ENCODE measurements around the gene ZNF740. TPM values are rescaled to one million over a fixed set of nuclear protein-coding genes. Genes with fewer than 3 reads are reported as not detected.

ZNF740 gene
- total RNA-seq, 1 experiment from 2014 or later: 65.8 TPM

DNA sequence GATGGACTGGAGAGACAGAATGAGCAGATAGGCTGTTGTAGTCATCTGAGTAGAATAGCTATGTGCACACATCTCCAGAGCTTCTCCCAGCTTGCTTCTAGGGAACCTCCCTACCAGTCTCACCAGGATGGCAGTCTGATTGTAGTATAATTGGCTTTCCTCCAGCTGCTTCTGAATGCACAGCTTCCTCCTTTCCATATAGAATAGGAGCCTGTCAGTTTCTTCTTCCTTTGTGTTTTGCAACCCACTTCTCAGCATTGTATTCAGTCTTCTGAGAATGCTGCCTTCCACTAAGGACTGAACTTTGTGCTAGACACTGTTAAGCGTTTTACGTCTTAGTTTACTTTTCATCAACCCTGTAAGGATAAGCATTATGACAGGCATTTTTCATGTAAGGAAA, 2.4 kb downstream of the ZNF740 start:
- H2AFZ ChIP-seq: no peak overlapping the region
- peaks cover 53% of the 10 kb centered on the region for H3K36me3 ChIP-seq (ENCODE audit: low read depth)
- no peak for TF ChIP-seq EZH2 (IDR thresholded peaks at IDR 0.05; ENCODE audit: low read depth)
- TF ChIP-seq, protein P1, sequence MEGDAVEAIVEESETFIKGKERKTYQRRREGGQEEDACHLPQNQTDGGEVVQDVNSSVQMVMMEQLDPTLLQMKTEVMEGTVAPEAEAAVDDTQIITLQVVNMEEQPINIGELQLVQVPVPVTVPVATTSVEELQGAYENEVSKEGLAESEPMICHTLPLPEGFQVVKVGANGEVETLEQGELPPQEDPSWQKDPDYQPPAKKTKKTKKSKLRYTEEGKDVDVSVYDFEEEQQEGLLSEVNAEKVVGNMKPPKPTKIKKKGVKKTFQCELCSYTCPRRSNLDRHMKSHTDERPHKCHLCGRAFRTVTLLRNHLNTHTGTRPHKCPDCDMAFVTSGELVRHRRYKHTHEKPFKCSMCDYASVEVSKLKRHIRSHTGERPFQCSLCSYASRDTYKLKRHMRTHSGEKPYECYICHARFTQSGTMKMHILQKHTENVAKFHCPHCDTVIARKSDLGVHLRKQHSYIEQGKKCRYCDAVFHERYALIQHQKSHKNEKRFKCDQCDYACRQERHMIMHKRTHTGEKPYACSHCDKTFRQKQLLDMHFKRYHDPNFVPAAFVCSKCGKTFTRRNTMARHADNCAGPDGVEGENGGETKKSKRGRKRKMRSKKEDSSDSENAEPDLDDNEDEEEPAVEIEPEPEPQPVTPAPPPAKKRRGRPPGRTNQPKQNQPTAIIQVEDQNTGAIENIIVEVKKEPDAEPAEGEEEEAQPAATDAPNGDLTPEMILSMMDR (conservative IDR thresholded peaks at IDR 0.05): no peak
- H4K20me1 ChIP-seq (ENCODE audit: insufficient read depth): peaks cover 21% of the 10 kb centered on the region
- intact Hi-C loops (cut with micrococcal nuclease; ENCODE audit: unreplicated experiment): no loop called here
- peaks cover 37% of the 10 kb centered on the region for H3F3A ChIP-seq (ENCODE audit: insufficient read depth, low read depth)
- H3K4me1 ChIP-seq (replicated peaks; ENCODE audit: insufficient read depth): peaks cover 29% of the 10 kb centered on the region
- peak overlapping the region; percentile 96; the same call in 1 of the 2 replicates for H3K4me2 ChIP-seq
- H3K4me3 ChIP-seq: no peak overlapping the region
- POLR2A ChIA-PET (ENCODE audit: unreplicated experiment): interaction anchor here (0.6 to 0.7 kb wide), 2 partner anchors 12 to 138 kb away, joined by 6 to 9 read pairs; no protein-coding TSS in a partner anchor
- no peaks in the 10 kb centered on the region for H3K27me3 ChIP-seq (ENCODE audit: insufficient read depth, low read depth)
- CTCF ChIA-PET: interaction anchor here (0.6 kb wide), 1 partner anchor 141 kb away, joined by 3 read pairs; no protein-coding TSS in a partner anchor
- DNase-seq: no peak
- BruUV-seq (replicated peaks): no TSS peak
- no peaks in the 10 kb centered on the region for H3K9me3 ChIP-seq (ENCODE audit: insufficient read depth, low read depth)
- peaks cover 37% of the 10 kb centered on the region for H3K79me2 ChIP-seq (ENCODE audit: low read depth)
- no peaks in the 10 kb centered on the region for H3K9me2 ChIP-seq (ENCODE audit: insufficient read depth)
- H3K27ac ChIP-seq: no peak overlapping the region

GRCh38 chr12:53184828-53185227, 4.3 kb downstream of the ZNF740 start:
- peaks cover 26% of the 10 kb centered on the region for H3K79me2 ChIP-seq (ENCODE audit: low read depth)
- H3K4me3 ChIP-seq: no peak overlapping the region
- H3K9me2 ChIP-seq (ENCODE audit: insufficient read depth): no peaks in the 10 kb centered on the region
- no peaks in the 10 kb centered on the region for H3K9me3 ChIP-seq (ENCODE audit: insufficient read depth, low read depth)
- H2AFZ ChIP-seq: no peak overlapping the region
- BruUV-seq (replicated peaks): no TSS peak
- H3K27me3 ChIP-seq (ENCODE audit: insufficient read depth, low read depth): no peaks in the 10 kb centered on the region
- ChIA-PET CTCF (no interaction called here), POLR2A (ENCODE audit: unreplicated experiment) (no interaction called here)
- H4K20me1 ChIP-seq (ENCODE audit: insufficient read depth): peaks cover 21% of the 10 kb centered on the region
- peaks cover 45% of the 10 kb centered on the region for H3F3A ChIP-seq (ENCODE audit: insufficient read depth, low read depth)
- H3K4me1 ChIP-seq (replicated peaks; ENCODE audit: insufficient read depth): peaks cover 18% of the 10 kb centered on the region
- intact Hi-C loops (cut with micrococcal nuclease; ENCODE audit: unreplicated experiment): no loop called here
- H3K4me2 ChIP-seq: no peak overlapping the region
- peaks cover 53% of the 10 kb centered on the region for H3K36me3 ChIP-seq (ENCODE audit: low read depth)
- TF ChIP-seq, protein P1 (conservative IDR thresholded peaks at IDR 0.05): no peak
- no peak for TF ChIP-seq EZH2 (IDR thresholded peaks at IDR 0.05; ENCODE audit: low read depth)
- H3K27ac ChIP-seq: no peak overlapping the region
- no peak for DNase-seq

DNA sequence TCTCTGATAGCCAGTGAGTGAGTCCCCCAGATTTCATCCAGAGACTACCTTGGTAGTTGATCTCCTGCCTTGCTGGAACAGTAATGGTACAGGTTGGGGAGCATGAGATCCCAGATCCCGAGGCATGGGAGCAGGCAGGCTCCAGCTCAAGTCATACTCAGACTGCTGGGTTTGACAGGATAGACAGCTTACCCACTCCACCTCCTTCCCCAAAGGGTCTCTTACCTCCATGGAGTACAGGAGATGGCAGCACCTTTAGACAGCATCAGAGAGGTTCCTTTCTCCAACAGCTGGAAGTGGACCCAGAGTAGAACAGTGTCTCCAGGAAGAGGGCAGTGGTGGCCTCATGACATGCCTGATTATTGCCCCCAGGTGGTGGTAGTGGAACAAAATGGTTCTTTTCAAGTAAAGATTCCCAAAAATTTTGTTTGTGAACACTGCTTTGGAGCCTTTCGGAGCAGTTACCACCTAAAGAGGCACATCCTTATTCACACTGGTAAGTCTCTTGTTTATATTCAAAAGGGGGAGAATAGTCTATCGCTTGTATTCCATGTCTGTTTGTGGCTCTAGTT, 5.1 kb downstream of the ZNF740 start:
- no peak overlapping the region for H3K4me3 ChIP-seq
- no TSS peak for BruUV-seq (replicated peaks)
- H3K4me1 ChIP-seq (replicated peaks; ENCODE audit: insufficient read depth): peaks cover 18% of the 10 kb centered on the region
- H3K4me2 ChIP-seq: no peak overlapping the region
- intact Hi-C loops (cut with micrococcal nuclease; ENCODE audit: unreplicated experiment): no loop called here
- H2AFZ ChIP-seq: no peak overlapping the region
- peaks cover 39% of the 10 kb centered on the region for H3F3A ChIP-seq (ENCODE audit: insufficient read depth, low read depth)
- H3K9me2 ChIP-seq (ENCODE audit: insufficient read depth): no peaks in the 10 kb centered on the region
- no peaks in the 10 kb centered on the region for H3K9me3 ChIP-seq (ENCODE audit: insufficient read depth, low read depth)
- peaks cover 26% of the 10 kb centered on the region for H3K79me2 ChIP-seq (ENCODE audit: low read depth)
- peaks cover 21% of the 10 kb centered on the region for H4K20me1 ChIP-seq (ENCODE audit: insufficient read depth)
- H3K27ac ChIP-seq: no peak overlapping the region
- H3K27me3 ChIP-seq (ENCODE audit: insufficient read depth, low read depth): no peaks in the 10 kb centered on the region
- TF ChIP-seq EZH2 (IDR thresholded peaks at IDR 0.05; ENCODE audit: low read depth): no peak
- TF ChIP-seq, protein P1 (conservative IDR thresholded peaks at IDR 0.05): no peak; the same call in 1 of the 2 replicates
- peaks cover 53% of the 10 kb centered on the region for H3K36me3 ChIP-seq (ENCODE audit: low read depth)
- CTCF ChIA-PET: no interaction called here
- DNase-seq: no peak
- POLR2A ChIA-PET (ENCODE audit: unreplicated experiment): interaction anchor here (0.5 kb wide), 1 partner anchor 112 kb away, joined by 3 read pairs; no protein-coding TSS in a partner anchor

Measured in PC-9 (cell line).